ENCODE results near the gene YTHDC2. TPM values are rescaled to one million over a fixed set of nuclear protein-coding genes. Genes with fewer than 3 reads are reported as not detected.

Gene YTHDC2
- total RNA-seq (2014; rRNA removed; shearing (Covaris generic)) (30.6 and 40.3 TPM in 2 replicates), total RNA-seq (2022) (59.6 and 60.1 TPM in 2 replicates), Bru-seq, nascent RNA (percentile 93 among the genes with signal in this experiment), BruChase-seq, experiment 1, labeled RNA remaining after a 6-hour chase (percentile 88 among the genes with signal in this experiment), BruChase-seq, experiment 2, labeled RNA remaining after a 2-hour chase (percentile 90 among the genes with signal in this experiment)
- long read RNA-seq, full-length matches to known transcripts = 38 of 86 reads
- long read RNA-seq, partial matches to known transcripts = 29 of 86 reads
- long read RNA-seq, other reads (novel, unspliced or antisense) = 19 of 86 reads

- Histone ChIP-seq H3K9me3 (ENCODE audit: low read length) (peaks cover 8% of the 10 kb centered on the region; the same call in 1 of the 2 replicates), H4K20me1 (ENCODE audit: insufficient read depth, low read length) (0 out of 2 replicates have a peak, but pooled peaks cover 4% of the 10 kb centered on the region), H3K4me2 (ENCODE audit: low read length) (peak within 1 kb of the TSS; percentile 99), H2AFZ (ENCODE audit: low read length) (peak within 1 kb of the TSS; percentile 89), H3K36me3 (ENCODE audit: insufficient read depth, low read length) (peaks cover 34% of the 10 kb centered on the region), H3K4me1 (ENCODE audit: insufficient read depth, low read length, poor library complexity, severe bottlenecking) (peaks cover 23% of the 10 kb centered on the region), H3K4me3 (ENCODE audit: low read depth, low read length, poor library complexity, severe bottlenecking) (peak within 1 kb of the TSS; percentile 79), H3K9me2 (ENCODE audit: insufficient read depth, low read length) (no peaks in the 10 kb centered on the region), H3K27ac (ENCODE audit: low read depth, low read length, poor library complexity, severe bottlenecking) (peak within 1 kb of the TSS; percentile 37), H3K79me2 (ENCODE audit: insufficient read depth, low read depth, low read length) (peaks cover 48% of the 10 kb centered on the region)
- TF ChIP-seq EZH2phosphoT487 (IDR thresholded peaks at IDR 0.05; ENCODE audit: borderline replicate concordance, low read depth, low read length) (no peak), CTCF (conservative IDR thresholded peaks at IDR 0.05; ENCODE audit: low read length) (peak; percentile 65)
- intact Hi-C loops (cut with micrococcal nuclease; ENCODE audit: unreplicated experiment) = loop anchor here (1.0 to 5.0 kb wide), 5 partner anchors 10 to 517 kb away; no protein-coding TSS in a partner anchor
- no TSS peak for BruUV-seq (replicated peaks)
- DNase-seq (ENCODE audit: low spot score) = peak; percentile 88
- ChIA-PET POLR2A (interaction anchor here (0.7 to 2.3 kb wide), 9 partner anchors 9 to 539 kb away, joined by 3 to 20 read pairs (median 4); no protein-coding TSS in a partner anchor), CTCF (ENCODE audit: unreplicated experiment) (interaction anchor here (0.8 to 1.1 kb wide), 3 partner anchors 11 to 177 kb away, joined by 3 to 4 read pairs (median 3); no protein-coding TSS in a partner anchor)
Observed at GRCh38 chr5:113513384-113514288, at the start of gene YTHDC2. Gene YTHDC2, plus strand, starts transcription at chr5:113513694. Its CDS starts 202 bp downstream, at chr5:113513896.

GRCh38 chr5:113474100-113474728, 39.3 kb upstream of the YTHDC2 start:
- H3K9me2 ChIP-seq (ENCODE audit: insufficient read depth, low read length) = no peaks in the 10 kb centered on the region
- H3K79me2 ChIP-seq (ENCODE audit: insufficient read depth, low read depth, low read length) = no peaks in the 10 kb centered on the region
- peak overlapping the region; percentile 58 for H2AFZ ChIP-seq (ENCODE audit: low read length)
- no peak for TF ChIP-seq EZH2phosphoT487 (IDR thresholded peaks at IDR 0.05; ENCODE audit: borderline replicate concordance, low read depth, low read length)
- TF ChIP-seq CTCF (conservative IDR thresholded peaks at IDR 0.05; ENCODE audit: low read length) = no peak
- peak; percentile 4 for DNase-seq (ENCODE audit: low spot score)
- H3K27ac ChIP-seq (ENCODE audit: low read depth, low read length, poor library complexity, severe bottlenecking) = peak overlapping the region; percentile 50
- intact Hi-C loops (cut with micrococcal nuclease; ENCODE audit: unreplicated experiment) = no loop called here
- H3K4me2 ChIP-seq (ENCODE audit: low read length) = peak overlapping the region; percentile 68
- no TSS peak for BruUV-seq (replicated peaks)
- peaks cover 24% of the 10 kb centered on the region for H3K4me1 ChIP-seq (ENCODE audit: insufficient read depth, low read length, poor library complexity, severe bottlenecking)
- H3K36me3 ChIP-seq (ENCODE audit: insufficient read depth, low read length) = no peaks in the 10 kb centered on the region
- peak overlapping the region; percentile 9 for H3K4me3 ChIP-seq (ENCODE audit: low read depth, low read length, poor library complexity, severe bottlenecking)
- no peaks in the 10 kb centered on the region for H3K9me3 ChIP-seq (ENCODE audit: low read length)
- POLR2A ChIA-PET = interaction anchor here (0.5 to 3.6 kb wide), 13 partner anchors 10 to 495 kb away, joined by 3 to 22 read pairs (median 3); no protein-coding TSS in a partner anchor
- CTCF ChIA-PET (ENCODE audit: unreplicated experiment) = interaction anchor here (1.1 kb wide), 2 partner anchors 12 to 33 kb away, joined by 3 to 4 read pairs; no protein-coding TSS in a partner anchor
- no peaks in the 10 kb centered on the region for H4K20me1 ChIP-seq (ENCODE audit: insufficient read depth, low read length)
